ENCODE measurements around the gene TMEM156. TPM values are rescaled to one million over a fixed set of nuclear protein-coding genes. Genes with fewer than 3 reads are reported as not detected.

The TMEM156 gene
- total RNA-seq, 1 donor = not detected

- no peak overlapping the region for H3K4me2 ChIP-seq (ENCODE audit: insufficient read depth, low read length)
- H3K27ac ChIP-seq (ENCODE audit: low read depth, low read length) = no peak overlapping the region
- no peaks in the 10 kb centered on the region for H3K27me3 ChIP-seq (ENCODE audit: insufficient read depth, low read length)
- H3K4me1 ChIP-seq (ENCODE audit: insufficient read depth, low read length) = peaks cover 13% of the 10 kb centered on the region
- no peak for TF ChIP-seq CTCF (IDR thresholded peaks at IDR 0.05; ENCODE audit: extremely low read depth, low read depth, low read length)
- H3K9me3 ChIP-seq (ENCODE audit: low read depth, low read length) = no peaks in the 10 kb centered on the region
- no peak for DNase-seq (ENCODE audit: insufficient read length, low spot score, missing footprints)
- H2AFZ ChIP-seq (ENCODE audit: low read length) = no peak overlapping the region
- peaks cover 7% of the 10 kb centered on the region for H3K79me2 ChIP-seq (ENCODE audit: insufficient read depth, low read length)
- no peaks in the 10 kb centered on the region for H4K20me1 ChIP-seq (ENCODE audit: insufficient read depth, low read length)
- peaks cover 88% of the 10 kb centered on the region for H3K36me3 ChIP-seq (ENCODE audit: insufficient read depth, low read length)
- H3K4me3 ChIP-seq (ENCODE audit: insufficient read depth, low read length) = no peak overlapping the region
Observed at GRCh38 chr4:38939165-38939564, 93.0 kb downstream of the TMEM156 start.

GRCh38 chr4:38935391-38936073 lies 96.7 kb downstream of the TMEM156 start:
- H3K27me3 ChIP-seq (ENCODE audit: insufficient read depth, low read length) = no peaks in the 10 kb centered on the region
- DNase-seq (ENCODE audit: insufficient read length, low spot score, missing footprints) = no peak
- no peaks in the 10 kb centered on the region for H3K9me3 ChIP-seq (ENCODE audit: low read depth, low read length)
- H2AFZ ChIP-seq (ENCODE audit: low read length) = no peak overlapping the region
- peaks cover 7% of the 10 kb centered on the region for H3K79me2 ChIP-seq (ENCODE audit: insufficient read depth, low read length)
- H3K36me3 ChIP-seq (ENCODE audit: insufficient read depth, low read length) = peaks cover 89% of the 10 kb centered on the region
- H3K4me3 ChIP-seq (ENCODE audit: insufficient read depth, low read length) = no peak overlapping the region
- H3K4me1 ChIP-seq (ENCODE audit: insufficient read depth, low read length) = no peaks in the 10 kb centered on the region
- H3K4me2 ChIP-seq (ENCODE audit: insufficient read depth, low read length) = no peak overlapping the region
- no peaks in the 10 kb centered on the region for H4K20me1 ChIP-seq (ENCODE audit: insufficient read depth, low read length)
- TF ChIP-seq CTCF (IDR thresholded peaks at IDR 0.05; ENCODE audit: extremely low read depth, low read depth, low read length) = no peak
- no peak overlapping the region for H3K27ac ChIP-seq (ENCODE audit: low read depth, low read length)

DNA sequence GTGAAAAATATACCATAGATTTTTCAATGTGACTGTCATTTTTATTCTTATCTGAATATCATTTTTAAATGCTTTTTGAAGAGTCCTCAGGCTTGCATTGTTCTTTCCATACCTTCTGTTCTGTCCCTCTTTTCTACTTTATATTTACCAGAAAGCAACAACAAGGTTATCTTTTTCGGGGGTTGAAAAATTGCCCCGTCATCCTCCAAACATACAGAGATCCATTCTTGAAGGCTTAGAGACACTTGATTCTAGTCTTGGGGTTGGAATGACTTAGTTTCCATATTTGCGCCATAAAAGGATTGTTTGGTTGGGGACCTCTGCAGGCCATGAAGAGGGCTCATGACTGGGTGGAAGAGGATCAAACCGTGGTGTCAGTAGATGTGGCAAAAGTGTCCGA lies 101.1 kb downstream of the TMEM156 start:
- Histone ChIP-seq H3K27me3 (ENCODE audit: insufficient read depth, low read length) (no peaks in the 10 kb centered on the region), H3K36me3 (ENCODE audit: insufficient read depth, low read length) (peaks cover 93% of the 10 kb centered on the region), H3K4me1 (ENCODE audit: insufficient read depth, low read length) (no peaks in the 10 kb centered on the region), H4K20me1 (ENCODE audit: insufficient read depth, low read length) (no peaks in the 10 kb centered on the region), H3K79me2 (ENCODE audit: insufficient read depth, low read length) (peaks cover 2% of the 10 kb centered on the region), H3K27ac (ENCODE audit: low read depth, low read length) (no peak overlapping the region), H2AFZ (ENCODE audit: low read length) (no peak overlapping the region), H3K4me2 (ENCODE audit: insufficient read depth, low read length) (no peak overlapping the region), H3K9me3 (ENCODE audit: low read depth, low read length) (no peaks in the 10 kb centered on the region), H3K4me3 (ENCODE audit: insufficient read depth, low read length) (no peak overlapping the region)
- DNase-seq (ENCODE audit: insufficient read length, low spot score, missing footprints) = no peak
- TF ChIP-seq CTCF (IDR thresholded peaks at IDR 0.05; ENCODE audit: extremely low read depth, low read depth, low read length) = no peak

GRCh38 chr4:38930707-38931106 lies 101.5 kb downstream of the TMEM156 start:
- Histone ChIP-seq H3K27me3 (ENCODE audit: insufficient read depth, low read length) (no peaks in the 10 kb centered on the region), H3K9me3 (ENCODE audit: low read depth, low read length) (no peaks in the 10 kb centered on the region), H4K20me1 (ENCODE audit: insufficient read depth, low read length) (no peaks in the 10 kb centered on the region), H2AFZ (ENCODE audit: low read length) (no peak overlapping the region), H3K27ac (ENCODE audit: low read depth, low read length) (no peak overlapping the region), H3K4me2 (ENCODE audit: insufficient read depth, low read length) (no peak overlapping the region), H3K79me2 (ENCODE audit: insufficient read depth, low read length) (peaks cover under 1% of the 10 kb centered on the region), H3K36me3 (ENCODE audit: insufficient read depth, low read length) (peaks cover 94% of the 10 kb centered on the region), H3K4me3 (ENCODE audit: insufficient read depth, low read length) (no peak overlapping the region), H3K4me1 (ENCODE audit: insufficient read depth, low read length) (no peaks in the 10 kb centered on the region)
- no peak for DNase-seq (ENCODE audit: insufficient read length, low spot score, missing footprints)
- no peak for TF ChIP-seq CTCF (IDR thresholded peaks at IDR 0.05; ENCODE audit: extremely low read depth, low read depth, low read length)
